C1 segment of cervical spinal cord (tissue), 14 donors: ENCODE measurements around the gene PRPH.

Experiments
- DNase-seq, 14 donors: peaks; one replicate each; lab custom pipeline; 2025; lab: John Stamatoyannopoulos, UW

Gene PRPH

DNA sequence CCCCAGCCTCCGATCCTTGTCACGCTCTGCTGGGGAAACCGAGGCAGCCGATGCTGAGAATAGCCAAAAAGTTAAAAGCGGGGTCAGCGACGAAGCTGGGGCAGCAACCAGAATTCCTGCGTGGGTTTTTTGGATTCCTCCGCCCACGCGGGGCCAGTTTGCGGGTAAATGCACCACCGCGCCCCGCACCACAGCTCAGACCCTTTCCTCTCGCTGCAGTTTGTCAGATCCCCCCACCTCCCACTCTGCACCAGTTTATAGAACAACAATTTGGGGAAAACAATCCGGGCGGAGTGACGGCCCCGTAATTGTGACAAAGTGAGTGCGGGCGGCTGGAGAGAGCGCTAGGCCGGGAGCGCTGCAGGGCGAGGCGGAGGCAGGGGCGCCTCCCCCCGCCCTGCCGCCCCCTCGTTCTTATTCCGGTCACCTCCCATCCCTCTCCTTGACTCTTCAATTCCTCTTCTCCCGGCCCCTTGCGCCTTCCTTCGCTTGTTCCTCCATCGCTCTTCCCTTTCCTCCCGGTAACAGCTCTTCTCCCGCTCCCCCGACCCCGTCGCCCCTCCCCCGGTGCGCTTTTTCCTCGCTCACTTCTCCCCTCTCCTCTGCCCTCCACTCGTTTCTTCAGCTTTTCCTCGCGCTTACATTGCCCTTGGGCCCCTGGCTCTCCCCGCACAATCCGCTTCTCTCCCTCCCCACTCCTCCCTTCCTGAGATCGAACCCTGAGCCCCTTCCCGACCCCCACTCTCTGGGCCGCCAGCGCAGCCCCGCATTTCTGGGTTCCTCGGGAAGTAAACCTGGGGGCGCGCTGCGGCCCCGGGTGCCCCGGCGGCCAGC is 51.1 kb downstream of the PRPH start:
- DNase-seq, result no peak

DNA sequence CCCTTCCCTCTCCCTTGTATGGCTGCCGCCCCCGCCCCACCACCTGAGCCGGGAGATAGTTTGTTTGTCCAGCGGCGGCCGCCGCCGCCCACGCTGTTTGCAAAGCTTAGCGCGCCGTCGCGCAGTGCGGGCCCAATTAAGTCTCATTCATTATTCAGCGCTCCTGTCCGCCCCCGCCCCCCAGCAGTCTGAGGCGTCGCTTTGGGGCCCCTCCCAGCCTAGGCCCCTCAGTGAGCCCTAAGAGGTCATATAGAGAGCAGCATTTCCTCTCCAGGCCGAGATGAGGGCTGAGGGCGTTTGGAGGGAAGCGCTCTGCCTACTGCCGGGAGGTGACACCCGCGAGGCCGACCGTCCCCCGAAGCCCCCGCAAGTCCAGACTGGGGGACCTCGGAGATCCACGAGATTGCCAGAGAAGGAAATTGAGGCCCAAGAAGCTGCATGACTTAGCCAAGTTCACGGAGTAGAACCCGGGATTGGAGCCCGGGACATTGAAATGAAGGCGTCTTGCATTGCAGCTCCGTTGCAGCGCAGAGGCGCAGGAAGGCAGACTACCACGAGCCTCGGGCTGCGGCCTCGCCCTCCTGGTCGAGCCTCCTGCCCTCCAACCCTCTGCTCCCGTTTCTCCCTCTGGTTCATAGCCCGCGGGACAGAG is 51.8 kb downstream of the PRPH start, which contains the start of gene DNAJC22:
DNAJC22 (plus strand) TSS at position 230 of the 652 bp plus-strand sequence. CDS start 1,985 bp downstream, outside the sequence.
- no peak for DNase-seq

DNA sequence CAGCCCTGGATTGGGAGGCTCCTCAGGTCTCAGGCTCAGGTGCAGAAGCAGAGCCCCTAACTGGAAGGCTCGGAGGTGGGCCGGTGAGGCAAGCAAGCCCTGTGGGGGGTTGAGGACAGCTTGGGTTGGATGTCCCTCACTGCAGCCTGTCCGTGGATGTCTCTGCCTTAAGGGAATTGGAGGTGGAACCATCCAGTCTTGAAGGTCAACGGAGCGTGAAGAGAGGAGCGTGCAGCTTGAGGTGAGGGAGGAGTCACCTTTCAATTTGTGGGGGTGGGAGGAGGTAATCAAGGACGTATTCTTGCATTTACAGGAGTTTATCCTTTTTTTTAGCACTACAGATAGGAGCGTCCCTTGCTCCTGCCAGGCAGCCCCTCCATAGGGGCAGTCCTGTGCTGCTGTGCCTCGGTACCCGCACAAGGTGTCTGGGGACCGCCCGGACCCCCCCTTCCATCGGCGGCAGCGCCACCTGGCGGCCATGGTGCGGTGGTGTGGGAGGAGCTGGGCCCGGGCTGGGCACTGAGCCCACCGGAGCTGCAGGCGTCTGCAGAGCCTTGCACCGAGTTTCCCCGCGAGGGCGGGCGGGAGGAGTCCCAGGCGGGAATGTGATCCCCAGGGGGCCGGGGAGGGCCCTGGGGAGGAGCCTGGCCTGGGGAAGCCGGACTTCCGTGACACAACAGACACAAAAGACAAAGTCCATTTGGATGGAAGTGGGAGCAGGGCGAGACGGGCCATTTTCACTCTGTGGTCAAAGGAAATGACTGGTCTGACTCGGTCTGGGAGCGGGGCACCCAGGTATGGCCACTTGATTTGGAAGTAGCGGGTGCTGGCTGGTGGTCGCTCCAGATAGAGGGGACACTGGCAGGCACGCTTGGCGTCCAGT is 52.6 kb downstream of the PRPH start:
- DNase-seq, result peak in 13 of 14 donors; percentile 49 to 93 (median 82)
